ENCODE results near the gene JPH2. TPM values are rescaled to one million over a fixed set of nuclear protein-coding genes. Genes with fewer than 3 reads are reported as not detected.

JPH2 gene
- total RNA-seq, 1 donor from 2014 or later = not detected

GRCh38 chr20:44176833-44177534 lies 10.0 kb downstream of the JPH2 start:
- ATAC-seq (ENCODE audit: low read depth) = no peak
- POLR2A ChIA-PET = no interaction called here

GRCh38 chr20:44174996-44175765 lies 11.8 kb downstream of the JPH2 start:
- no peak for TF ChIP-seq CTCF (IDR thresholded peaks at IDR 0.05)
- ChIA-PET POLR2A (no interaction called here), CTCF (no interaction called here)
- H3K4me1 Mint-ChIP-seq = no peaks in the 10 kb centered on the region
- no peaks in the 10 kb centered on the region for H3K36me3 Mint-ChIP-seq (ENCODE audit: low read depth)
- H3K4me3 Mint-ChIP-seq = no peak overlapping the region
- intact Hi-C loops (cut with micrococcal nuclease) = no loop called here
- H3K9me3 Mint-ChIP-seq = no peaks in the 10 kb centered on the region
- no peak overlapping the region for H3K27ac Mint-ChIP-seq
- ATAC-seq (ENCODE audit: low read depth) = no peak
- H3K27me3 Mint-ChIP-seq = peaks cover 21% of the 10 kb centered on the region
- no peak for DNase-seq

More at GRCh38 chr20:44176833-44177534, 10.0 kb downstream of the JPH2 start:
- Mint-ChIP-seq H3K27me3 (peaks cover 16% of the 10 kb centered on the region), H3K9me3 (no peaks in the 10 kb centered on the region), H3K27ac (no peak overlapping the region), H3K4me3 (no peak overlapping the region), H3K4me1 (no peaks in the 10 kb centered on the region), H3K36me3 (ENCODE audit: low read depth) (no peaks in the 10 kb centered on the region)
- intact Hi-C loops (cut with micrococcal nuclease) = no loop called here
- no peak for TF ChIP-seq CTCF (IDR thresholded peaks at IDR 0.05)
- CTCF ChIA-PET = no interaction called here
- DNase-seq = no peak

GRCh38 chr20:44173846-44174245 lies 13.1 kb downstream of the JPH2 start:
- intact Hi-C loops (cut with micrococcal nuclease) = no loop called here
- ATAC-seq (ENCODE audit: low read depth) = no peak
- ChIA-PET CTCF (no interaction called here), POLR2A (no interaction called here)
- H3K27me3 Mint-ChIP-seq = peaks cover 28% of the 10 kb centered on the region
- H3K27ac Mint-ChIP-seq = no peak overlapping the region
- H3K4me3 Mint-ChIP-seq = no peak overlapping the region
- no peaks in the 10 kb centered on the region for H3K36me3 Mint-ChIP-seq (ENCODE audit: low read depth)
- no peaks in the 10 kb centered on the region for H3K4me1 Mint-ChIP-seq
- no peaks in the 10 kb centered on the region for H3K9me3 Mint-ChIP-seq
- TF ChIP-seq CTCF (IDR thresholded peaks at IDR 0.05) = no peak
- DNase-seq = no peak

DNA sequence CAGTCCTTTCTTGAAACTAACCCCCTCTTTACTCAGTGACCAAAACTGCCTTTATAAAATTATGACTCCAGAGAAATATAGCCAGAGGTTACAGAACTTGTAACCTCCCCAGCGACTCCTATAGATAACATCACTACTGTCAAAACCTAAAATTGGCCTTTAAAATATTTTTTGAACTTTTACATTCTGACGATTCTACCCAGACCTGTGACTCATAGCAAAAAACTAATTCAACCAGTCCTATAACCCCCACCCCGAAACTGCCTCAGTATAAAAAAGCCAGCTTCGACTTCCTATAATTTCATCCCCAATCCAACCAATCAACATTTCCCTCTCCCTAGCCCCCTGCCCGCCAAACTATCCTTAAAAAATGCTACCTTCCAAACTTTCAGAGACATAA lies 13.9 kb downstream of the JPH2 start:
- DNase-seq (no peak), ATAC-seq (ENCODE audit: low read depth) (no peak)
- H3K4me1 Mint-ChIP-seq = no peaks in the 10 kb centered on the region
- H3K9me3 Mint-ChIP-seq = no peaks in the 10 kb centered on the region
- H3K27ac Mint-ChIP-seq = no peak overlapping the region
- no peak for TF ChIP-seq CTCF (IDR thresholded peaks at IDR 0.05)
- ChIA-PET CTCF (no interaction called here), POLR2A (no interaction called here)
- no peak overlapping the region for H3K4me3 Mint-ChIP-seq
- H3K36me3 Mint-ChIP-seq (ENCODE audit: low read depth) = no peaks in the 10 kb centered on the region
- H3K27me3 Mint-ChIP-seq = peaks cover 29% of the 10 kb centered on the region
- intact Hi-C loops (cut with micrococcal nuclease) = no loop called here

GRCh38 chr20:44172572-44172950 lies 14.4 kb downstream of the JPH2 start:
- CTCF ChIA-PET = no interaction called here
- no peak for ATAC-seq (ENCODE audit: low read depth)
- H3K27me3 Mint-ChIP-seq = peaks cover 29% of the 10 kb centered on the region
- no peak overlapping the region for H3K4me3 Mint-ChIP-seq
- H3K9me3 Mint-ChIP-seq = no peaks in the 10 kb centered on the region
- intact Hi-C loops (cut with micrococcal nuclease) = no loop called here
- no peak for DNase-seq
- H3K36me3 Mint-ChIP-seq (ENCODE audit: low read depth) = no peaks in the 10 kb centered on the region
- POLR2A ChIA-PET = no interaction called here
- no peaks in the 10 kb centered on the region for H3K4me1 Mint-ChIP-seq
- no peak overlapping the region for H3K27ac Mint-ChIP-seq
- TF ChIP-seq CTCF (IDR thresholded peaks at IDR 0.05) = no peak
